NCI-H2196 treated with DMSO at 0.1 percent for 48 hours (cell line): ENCODE results near the gene DCDC2.
"Not testable (repeated sequence)": the region's sequence is repeated elsewhere in the genome, so short reads cannot be mapped to it uniquely, and the experiment has no call there.

Experiments
- DNase-seq: peaks from one replicate; lab custom pipeline; 2025; ENCODE audit not compliant: unreplicated experiment; lab: John Stamatoyannopoulos, UW

The DCDC2 gene

DNA sequence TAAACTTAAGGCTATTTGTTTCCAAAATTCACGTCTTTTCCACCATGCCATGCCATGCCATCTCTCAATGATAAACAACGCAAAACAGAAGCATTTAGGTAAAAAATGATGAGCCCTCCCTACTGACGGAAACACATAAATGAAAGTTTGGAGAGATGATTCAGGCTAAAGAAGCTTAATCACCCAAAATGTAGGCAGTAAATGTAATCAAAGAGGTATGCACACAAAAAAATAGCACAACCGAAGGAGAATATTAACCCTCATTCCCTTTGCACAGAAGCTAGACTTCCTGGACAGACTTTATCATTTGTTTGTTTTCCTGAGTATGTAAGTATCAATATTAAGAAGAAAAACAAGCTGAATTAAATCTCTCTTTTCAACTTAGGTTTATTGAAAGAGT lies 28.8 kb downstream of the DCDC2 start:
- DNase-seq = no peak

DNA sequence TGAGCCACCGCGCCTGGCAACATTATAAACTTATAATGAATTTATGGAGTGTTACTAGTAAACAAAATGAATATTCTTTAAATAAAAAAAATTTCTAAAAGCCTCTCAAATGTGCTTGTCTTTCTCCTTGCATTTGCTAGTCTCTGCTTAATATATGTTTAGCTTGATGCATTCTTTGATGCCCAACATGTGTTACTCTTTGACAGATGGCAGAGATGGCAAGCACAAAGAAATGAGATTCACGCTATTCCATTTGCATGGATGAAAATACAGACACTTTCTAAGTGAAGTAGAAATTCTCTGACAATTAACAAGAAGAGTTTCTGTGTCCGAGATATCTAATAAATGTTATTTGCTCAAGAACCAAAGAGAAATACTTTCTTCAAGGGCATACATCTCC lies 30.1 kb downstream of the DCDC2 start:
- DNase-seq = no peak

DNA sequence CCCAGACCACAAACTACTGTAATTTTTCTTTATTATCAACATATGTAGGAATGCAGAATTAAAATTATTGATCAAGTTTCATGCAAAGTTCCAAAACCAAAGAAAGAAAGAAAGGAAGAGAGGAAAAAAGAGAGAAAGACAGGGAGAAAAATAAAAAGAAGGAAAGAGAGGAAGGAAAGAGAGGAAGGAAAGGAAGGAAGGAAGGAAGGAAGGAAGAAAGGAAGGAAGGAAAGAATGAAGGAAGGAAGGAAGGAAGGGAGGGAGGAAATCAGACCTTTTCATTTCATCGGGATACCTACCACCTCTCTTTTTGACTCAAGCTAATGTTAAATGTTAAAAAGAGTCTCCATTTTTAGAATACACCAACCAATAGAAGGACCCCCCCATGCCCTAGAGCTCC lies 31.9 kb downstream of the DCDC2 start:
- no peak for DNase-seq

DNA sequence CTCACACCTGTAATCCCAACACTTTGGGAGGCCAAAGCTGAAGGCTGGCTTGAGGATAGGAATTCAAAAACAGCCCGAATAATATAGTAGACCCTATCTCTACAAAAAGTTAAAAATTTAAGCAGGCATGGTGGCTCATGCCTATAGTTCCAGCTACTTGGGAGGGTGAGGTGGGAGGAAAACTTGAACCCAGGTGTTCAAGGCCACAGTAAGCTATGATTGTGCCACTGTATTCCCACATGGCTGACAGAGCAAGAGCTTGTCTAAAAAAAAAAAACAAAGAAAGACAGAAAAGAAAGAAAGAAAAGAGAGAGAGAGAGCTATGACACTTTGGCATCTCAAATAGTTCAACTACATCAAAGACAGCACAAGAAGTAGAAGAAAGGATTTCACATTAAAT lies 33.2 kb downstream of the DCDC2 start:
- DNase-seq = no peak

DNA sequence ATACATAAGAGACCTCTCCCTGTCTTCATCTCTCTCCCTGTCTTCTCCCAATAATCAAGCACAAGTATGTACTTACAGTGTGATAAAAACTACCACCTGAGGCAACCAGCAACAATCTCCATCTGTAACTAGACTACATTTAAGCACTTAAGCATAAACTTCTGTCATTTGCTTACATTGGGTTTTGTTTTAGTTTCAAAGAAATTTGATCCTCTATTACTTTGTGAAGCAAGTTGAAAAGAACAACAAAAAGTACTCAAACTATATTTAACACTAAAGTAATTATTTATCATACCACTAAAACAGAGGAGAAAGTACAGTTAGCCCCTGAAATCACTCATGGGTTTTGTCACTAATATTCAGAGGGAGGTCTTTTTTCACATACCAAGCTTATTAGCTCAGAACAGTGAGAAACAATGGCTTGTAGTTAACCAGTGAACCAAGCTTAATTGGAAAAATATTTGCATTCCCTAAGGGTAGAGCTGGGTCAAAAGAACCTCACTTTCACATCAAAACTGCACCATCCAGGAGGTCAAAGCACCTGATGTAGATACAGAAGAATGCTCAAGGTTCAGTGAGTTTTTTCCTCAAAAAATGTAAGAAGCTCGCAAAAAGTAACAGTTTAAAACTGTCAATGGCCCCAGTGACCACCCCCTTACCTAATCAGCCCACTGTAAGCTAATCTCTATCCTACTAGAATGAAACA lies 34.1 kb downstream of the DCDC2 start:
- no peak for DNase-seq

DNA sequence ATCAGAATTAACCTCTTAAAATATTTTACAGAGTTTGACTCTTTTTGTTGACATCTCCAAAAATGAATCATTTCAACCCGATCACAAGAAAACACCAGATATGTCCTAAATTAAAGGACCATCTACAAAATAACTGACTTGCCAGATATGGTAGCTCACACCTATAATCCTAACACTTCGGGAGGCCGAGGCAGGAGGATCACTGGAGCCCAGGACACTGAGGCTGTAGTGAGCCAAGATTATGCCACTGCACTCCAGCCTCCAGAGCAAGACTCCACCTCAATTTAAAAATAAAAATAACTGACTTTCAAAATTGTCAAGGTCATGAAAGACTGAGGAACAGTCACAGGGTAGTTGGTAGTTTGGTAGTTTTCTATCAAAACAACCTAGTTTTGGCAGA lies 34.9 kb downstream of the DCDC2 start:
- DNase-seq = no peak

DNA sequence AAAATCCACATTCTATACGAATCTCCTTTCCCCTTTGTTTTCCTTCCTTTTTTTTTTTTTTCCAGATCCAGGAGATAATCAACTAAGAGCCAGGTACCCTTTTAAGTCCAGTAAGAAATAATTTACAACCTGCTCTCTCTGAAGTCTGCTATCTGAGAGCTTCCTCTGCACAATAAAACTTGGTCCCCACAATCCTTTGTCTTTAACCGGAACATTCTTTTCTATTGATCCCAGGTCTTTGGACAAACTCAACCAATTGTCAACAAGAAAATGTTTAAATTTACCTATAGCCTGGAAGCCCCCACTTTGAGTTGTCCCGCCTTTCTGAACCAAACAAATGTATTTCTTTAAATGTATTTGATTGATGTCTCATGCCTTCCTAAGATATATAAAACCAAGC lies 35.4 kb downstream of the DCDC2 start:
- not testable (repeated sequence) for DNase-seq

DNA sequence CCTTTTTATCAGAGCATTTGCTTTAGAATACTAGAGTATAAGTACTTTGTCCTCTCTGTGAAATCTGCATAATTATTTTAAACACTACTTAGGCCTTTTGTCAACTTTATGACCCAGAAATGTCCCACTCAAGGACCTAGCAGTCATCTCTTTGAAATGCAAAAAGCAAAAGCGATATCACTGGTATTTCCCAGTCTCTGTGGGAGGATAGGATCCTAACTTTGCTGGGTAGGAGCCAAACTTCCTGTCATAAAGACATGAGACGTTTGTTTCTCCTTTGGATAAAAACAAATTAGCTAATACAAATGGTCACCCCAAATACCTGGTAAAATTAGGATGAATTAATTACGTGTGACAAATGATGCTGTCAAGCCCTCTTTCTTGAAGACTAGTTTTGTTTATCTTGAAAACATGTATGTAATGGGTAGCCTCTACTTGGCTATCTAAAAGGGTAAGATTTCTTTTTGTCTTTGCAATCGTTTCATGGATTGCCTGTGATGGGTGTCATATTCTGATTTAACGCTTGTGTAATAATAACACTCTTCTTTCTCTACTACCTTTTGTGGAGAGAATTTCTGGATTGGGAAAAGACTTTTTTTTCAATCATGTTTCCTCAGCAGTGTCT lies 36.2 kb downstream of the DCDC2 start:
- no peak for DNase-seq

DNA sequence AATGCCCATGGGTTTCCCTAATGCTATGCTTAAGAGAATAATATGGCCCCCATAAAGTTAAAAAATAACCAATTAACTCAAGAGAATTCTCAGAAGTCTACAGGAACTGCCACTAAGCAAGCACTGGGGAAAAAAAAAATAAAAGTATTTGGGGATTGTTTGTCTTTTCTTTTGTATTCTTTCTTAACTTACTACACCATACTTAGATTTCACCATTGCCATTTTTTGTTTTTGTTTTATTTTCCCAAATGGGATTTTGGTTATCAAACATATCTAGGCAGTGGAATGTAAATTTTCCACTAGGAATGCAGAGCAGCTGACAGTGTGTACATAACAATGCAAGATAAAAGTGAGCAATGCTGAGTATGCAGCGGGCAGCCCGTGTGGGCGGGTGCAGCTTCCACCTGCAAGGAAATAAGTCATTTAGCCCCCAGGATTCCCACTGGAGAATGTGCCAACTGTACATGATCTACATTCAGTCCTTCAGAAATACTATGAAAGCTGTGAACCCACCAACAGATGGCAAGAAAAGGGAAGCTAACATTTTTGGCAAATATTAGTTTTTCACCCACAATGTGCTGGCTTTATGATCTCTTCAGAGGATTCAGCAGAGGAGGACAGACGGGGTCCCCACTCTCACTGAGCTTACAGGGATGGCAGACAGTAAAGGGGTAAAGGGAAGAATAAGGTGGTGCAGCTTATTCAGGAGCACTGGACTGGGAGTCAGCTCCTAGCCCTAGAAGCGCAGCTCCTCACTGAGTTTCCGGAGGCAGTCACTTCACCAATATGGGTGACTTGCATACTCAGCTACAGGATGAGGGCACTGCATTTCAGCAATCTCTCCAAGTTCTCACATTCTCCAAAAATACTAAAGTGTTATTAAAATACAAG lies 44.4 kb downstream of the DCDC2 start:
- no peak for DNase-seq

DNA sequence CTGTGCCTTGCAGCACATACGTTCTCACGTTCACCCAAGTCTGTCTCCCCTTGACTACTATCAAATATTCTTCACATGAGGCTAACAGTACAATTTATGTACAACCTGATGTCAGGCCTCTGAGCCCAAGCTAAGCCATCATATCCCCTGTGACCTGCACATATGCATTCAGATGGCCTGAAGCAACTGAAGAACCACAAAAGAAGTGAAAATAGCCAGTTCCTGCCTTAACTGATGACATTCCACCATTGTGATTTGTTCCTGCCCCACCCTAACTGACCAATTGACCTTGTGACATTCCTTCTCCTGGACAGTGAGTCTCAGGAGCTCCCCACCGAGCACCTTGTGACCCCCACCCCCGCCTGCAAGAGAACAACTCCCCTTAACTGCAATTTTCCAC lies 46.1 kb downstream of the DCDC2 start:
- DNase-seq = not testable (repeated sequence)

DNA sequence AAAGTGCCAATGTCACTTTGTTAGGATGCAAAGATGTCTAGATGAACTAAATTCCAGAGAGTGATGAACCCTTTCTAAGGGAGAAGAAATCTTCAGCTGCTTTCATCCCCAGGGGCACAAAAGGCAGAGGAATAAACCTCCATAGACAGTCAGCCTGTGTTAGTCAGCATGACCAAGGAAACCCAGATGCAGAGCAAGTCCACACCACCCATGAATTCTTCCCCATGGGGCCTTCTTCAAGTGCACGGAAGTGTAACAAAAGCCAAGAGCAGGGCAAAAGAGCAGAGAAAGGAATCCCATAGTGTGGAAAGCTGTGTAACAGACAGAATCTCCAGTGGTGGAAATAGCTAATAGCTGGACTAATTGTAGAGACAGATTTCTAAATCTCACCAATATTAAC lies 50.0 kb downstream of the DCDC2 start:
- no peak for DNase-seq

DNA sequence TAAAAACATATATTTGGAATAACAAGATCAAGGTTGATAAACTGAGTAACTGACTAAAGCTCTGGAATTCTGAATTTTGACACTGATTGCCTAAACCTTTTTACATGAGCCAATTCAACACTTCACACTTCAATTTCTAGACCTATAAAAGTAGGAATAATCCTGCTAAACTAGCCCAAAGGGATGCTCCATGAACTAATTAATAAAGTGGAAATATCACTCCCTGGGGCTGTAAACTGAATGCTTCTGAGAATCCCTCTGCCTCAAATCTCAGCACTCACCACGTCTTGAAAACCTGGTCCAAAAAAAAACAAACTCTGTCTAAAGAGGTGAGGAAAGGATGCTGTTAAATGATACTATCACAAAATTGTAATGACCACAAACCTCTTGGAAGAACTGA lies 50.9 kb downstream of the DCDC2 start:
- DNase-seq = no peak

DNA sequence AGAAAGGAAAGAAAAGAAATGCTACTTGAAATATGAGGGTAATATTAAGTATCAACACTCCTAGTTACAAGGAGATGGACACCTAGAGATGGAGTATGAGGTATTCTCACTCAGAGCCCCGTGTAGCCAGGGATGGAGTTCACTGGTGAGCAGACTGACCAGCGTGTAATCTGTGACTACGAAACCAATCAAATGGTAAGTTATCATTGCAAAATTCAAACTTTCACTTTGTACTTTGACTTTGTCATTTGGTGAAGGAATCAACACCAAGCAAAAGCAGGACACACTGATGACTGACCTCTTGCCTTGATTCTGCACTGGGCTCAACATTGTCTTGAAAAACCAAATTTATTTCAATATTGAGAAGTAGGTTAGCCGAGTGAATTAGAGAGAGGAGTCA lies 51.8 kb downstream of the DCDC2 start:
- DNase-seq = no peak

DNA sequence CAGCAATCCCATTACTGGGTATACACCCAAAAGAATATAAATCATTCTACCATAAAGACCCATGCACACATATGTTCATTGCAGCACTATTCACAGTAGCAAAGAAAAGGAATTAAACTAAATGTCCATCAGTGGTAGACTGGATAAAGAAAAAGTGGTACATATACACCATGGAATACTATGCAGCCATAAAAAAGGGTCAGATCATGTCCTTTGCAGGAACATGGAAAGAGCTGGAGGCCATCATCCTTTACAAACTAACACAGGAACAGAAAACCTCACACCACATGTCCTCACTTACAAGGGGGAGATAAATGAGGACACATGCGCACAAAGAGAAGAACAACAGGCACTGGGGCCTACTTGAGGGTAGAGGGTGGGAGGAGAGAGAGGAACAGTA lies 60.9 kb downstream of the DCDC2 start:
- DNase-seq = no peak

DNA sequence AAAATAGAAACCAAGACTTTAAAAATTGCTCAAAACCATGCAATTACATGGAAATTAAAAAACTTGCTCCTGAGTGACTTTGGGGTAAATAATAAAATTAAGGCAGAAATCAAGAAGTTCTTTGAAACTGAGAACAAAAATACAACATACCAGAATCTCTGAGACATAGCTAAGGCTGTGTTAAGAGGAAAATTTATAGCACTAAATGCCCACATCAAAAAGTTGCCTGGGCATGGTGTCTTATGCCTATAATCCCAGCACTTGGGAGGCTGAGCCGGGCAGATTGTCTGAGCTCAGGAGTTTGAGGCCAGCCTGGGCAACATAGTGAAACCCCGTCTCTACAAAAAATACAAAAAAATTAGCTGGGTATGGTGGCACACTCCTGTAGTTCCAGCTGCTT lies 64.0 kb downstream of the DCDC2 start:
- not testable (repeated sequence) for DNase-seq

DNA sequence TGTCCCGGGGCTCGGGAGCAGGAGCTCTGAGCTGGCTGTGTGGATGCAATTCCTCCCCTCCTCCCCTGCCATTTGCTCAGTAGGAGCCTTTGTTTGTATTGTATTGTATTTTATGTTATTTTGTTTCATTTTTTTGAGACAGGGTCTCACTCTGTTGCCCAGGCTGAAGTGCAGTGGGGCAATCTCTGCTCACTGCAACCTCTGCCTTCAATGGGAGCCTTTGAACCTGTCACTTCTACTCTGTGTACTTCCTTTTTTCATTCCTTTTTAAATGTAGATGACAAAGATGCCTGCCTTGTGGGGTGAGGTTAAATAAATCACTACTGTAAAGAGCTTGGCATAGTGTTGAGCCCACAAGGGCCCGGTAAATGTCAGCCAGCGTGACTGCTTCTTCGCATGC lies 70.6 kb downstream of the DCDC2 start:
- no peak for DNase-seq

DNA sequence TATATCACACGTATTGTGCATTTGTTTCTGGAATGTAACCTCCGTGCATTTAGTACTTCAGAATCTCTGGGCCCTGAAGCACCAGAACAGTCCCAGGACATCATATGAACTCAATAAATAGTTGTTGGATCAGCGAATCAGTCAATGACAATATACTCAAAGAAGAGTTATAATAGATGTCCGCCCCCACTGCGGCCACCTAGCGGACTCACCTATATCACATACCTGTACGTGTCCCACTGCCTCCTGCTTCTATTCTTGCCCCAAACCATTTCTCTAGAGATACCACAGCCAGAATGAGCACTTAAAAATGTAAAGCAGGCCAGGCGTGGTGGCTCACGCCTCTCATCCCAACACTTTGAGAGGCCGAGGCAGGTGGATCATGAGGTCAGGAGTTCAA lies 73.9 kb downstream of the DCDC2 start:
- no peak for DNase-seq

DNA sequence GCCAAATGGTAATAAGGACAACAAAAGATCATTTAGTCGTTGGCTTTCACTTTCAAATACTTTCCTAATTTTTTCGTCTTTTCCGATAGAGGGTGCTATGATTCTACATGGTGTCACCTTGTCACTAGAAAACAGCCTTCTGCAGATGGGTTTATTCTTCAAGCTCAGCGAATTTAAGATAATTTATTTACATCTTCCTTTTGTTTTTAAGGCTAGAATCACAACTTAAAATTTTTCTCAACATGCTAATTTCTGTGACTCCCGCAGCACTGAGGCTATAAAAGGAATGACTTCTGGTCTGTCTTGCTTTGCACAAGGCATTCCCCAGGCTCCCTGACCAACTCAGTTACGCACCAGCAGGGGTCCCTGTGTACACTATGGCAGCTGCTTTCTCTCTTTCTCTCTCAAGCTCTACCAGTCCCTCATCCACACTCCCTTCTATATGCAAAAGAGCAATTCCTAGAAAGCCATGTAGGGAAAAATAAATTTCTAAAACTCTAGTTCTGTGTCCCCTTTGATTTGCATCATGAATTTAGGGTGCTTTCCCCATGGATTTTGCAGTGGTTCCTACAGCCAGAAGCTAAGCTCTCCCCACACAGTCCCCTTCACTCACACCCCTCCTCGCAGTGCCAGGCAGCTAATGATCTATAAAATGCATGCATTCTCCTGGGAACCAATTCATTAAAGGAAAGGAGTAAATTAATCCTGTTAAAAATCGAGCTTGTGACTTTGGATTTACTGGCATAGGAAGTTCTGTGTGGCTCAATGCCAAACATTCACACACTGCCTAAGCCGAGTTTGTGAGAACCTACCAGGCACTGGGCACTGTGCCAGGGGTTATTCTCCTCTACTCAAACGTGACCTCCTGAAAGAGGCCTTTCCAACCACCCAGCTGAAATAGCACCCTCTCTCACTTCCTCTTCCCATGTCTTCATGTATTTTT lies 74.5 kb downstream of the DCDC2 start:
- peak; percentile 87 for DNase-seq

DNA sequence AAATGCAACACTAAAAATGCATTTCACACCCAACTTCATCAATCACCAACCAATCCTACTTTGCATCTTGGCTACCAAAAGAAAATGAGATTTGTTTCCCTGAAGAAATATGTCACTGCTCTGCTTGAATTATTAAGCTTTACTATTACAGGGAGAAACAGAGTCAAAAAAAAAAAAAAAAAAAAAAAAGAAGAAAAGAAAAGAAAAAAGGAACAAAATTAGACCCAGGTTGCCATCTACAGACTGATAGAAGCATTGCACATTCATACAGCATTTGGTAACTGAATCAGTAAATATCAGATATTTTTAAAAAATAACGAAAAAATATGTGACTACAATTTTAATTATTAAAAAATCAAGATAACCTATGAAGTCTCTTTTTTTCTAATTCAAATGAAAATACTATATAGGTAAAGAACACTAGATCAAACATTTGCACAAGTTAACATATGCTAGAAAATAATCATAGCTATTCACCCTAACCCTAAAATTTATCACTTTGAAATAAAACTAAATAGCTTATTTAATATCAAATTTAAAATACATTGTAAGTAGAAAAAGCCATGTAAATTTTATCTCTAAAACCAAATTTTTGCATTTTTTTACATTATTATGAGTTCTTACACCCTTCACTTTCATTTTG lies 83.3 kb downstream of the DCDC2 start:
- peak; percentile 25 for DNase-seq

DNA sequence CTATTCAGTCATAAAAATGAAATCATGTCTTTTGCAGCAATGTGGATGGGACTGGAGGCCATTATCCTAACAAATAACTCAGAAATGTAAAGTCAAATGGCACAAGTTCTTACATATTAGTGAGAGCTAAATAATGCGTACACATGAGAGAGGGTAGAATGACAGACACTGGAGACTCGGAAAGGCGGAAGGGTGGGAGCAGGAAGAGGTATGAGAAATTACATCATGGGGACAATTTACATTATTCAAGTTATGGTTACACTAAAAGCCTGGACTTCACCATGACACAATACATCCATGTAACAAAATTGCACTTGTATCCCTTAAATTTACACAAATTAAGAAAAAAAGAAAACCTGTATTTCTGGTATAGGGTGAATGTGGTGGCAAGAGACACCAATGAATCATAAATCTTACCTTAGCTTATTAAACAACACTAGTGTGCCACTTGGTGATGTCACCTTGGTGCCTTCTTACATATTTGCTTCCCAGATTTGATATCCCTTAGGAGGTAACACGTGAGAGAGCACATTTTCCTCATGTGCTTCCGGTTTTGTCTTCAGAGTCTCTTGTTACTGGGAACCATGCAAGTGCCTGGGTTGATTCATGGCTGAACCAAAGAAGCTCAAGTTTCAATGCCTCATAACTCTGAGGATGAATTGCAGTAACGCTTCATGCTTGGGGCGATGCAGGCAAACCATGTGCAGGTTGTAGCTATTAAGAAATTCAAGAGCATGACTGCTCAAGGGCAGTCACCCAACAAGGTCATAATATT lies 84.6 kb downstream of the DCDC2 start:
- DNase-seq = no peak
